Measurements from ENCODE around the gene SLC19A1. TPM values are rescaled to one million over a fixed set of nuclear protein-coding genes. Genes with fewer than 3 reads are reported as not detected.

Gene SLC19A1
- total RNA-seq, 1 experiment from 2014 or later: 25.4 TPM

DNA sequence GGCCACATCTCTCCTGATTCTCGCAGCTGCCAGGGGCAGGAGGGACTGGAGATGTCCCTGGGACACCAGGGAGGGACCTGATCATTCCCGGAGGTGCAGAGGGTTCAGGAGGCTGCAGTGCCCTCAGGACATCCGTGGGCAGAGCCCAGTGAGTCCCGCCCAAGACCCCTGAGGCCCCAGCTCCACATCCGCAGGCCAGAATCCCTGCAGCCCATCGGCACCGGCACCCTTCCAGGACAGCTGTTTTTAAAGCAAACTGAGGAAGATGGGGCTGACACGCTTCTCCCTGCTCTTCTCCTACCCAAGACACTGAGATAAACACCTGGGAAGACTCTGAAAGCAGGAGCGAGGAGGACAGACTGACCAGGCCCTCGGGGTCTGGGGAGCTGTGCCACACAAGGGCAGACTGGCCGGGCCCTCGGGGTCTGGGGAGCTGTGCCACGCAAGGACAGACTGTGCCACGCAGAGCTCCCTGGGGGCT, 25.5 kb downstream of the SLC19A1 start:
- ChIA-PET CTCF (interaction anchor here (1.0 to 1.2 kb wide), 2 partner anchors 8 to 15 kb away, joined by 3 read pairs; no protein-coding TSS in a partner anchor), POLR2A (no interaction called here)
- Mint-ChIP-seq H3K36me3 (ENCODE audit: insufficient read depth, unreplicated experiment) (peaks cover 17% of the 10 kb centered on the region), H3K4me1 (ENCODE audit: insufficient read depth, unreplicated experiment) (no peaks in the 10 kb centered on the region), H3K4me3 (ENCODE audit: unreplicated experiment) (no peak overlapping the region), H3K27me3 (ENCODE audit: insufficient read depth, unreplicated experiment) (no peaks in the 10 kb centered on the region), H3K9me3 (ENCODE audit: unreplicated experiment) (peaks cover 28% of the 10 kb centered on the region), H3K27ac (ENCODE audit: low read depth, unreplicated experiment) (no peak overlapping the region)
- no peak for DNase-seq (ENCODE audit: unreplicated experiment)
- intact Hi-C loops (cut with micrococcal nuclease): no loop called here
- no TSS peak for BruUV-seq (replicated peaks)
- no peak for TF ChIP-seq CTCF (IDR thresholded peaks at IDR 0.05; ENCODE audit: unreplicated experiment)

GRCh38 chr21:45516071-45516670, 26.1 kb downstream of the SLC19A1 start:
- ChIA-PET CTCF (interaction anchor here (1.0 kb wide), 1 partner anchor 9 kb away, joined by 3 read pairs; no protein-coding TSS in a partner anchor), POLR2A (no interaction called here)
- Mint-ChIP-seq H3K27ac (ENCODE audit: low read depth, unreplicated experiment) (no peak overlapping the region), H3K9me3 (ENCODE audit: unreplicated experiment) (peaks cover 28% of the 10 kb centered on the region), H3K27me3 (ENCODE audit: insufficient read depth, unreplicated experiment) (no peaks in the 10 kb centered on the region), H3K36me3 (ENCODE audit: insufficient read depth, unreplicated experiment) (peaks cover 14% of the 10 kb centered on the region), H3K4me1 (ENCODE audit: insufficient read depth, unreplicated experiment) (no peaks in the 10 kb centered on the region), H3K4me3 (ENCODE audit: unreplicated experiment) (no peak overlapping the region)
- no TSS peak for BruUV-seq (replicated peaks)
- no peak for DNase-seq (ENCODE audit: unreplicated experiment)
- intact Hi-C loops (cut with micrococcal nuclease): no loop called here
- no peak for TF ChIP-seq CTCF (IDR thresholded peaks at IDR 0.05; ENCODE audit: unreplicated experiment)

GRCh38 chr21:45515241-45516061, 26.8 kb downstream of the SLC19A1 start:
- no peak overlapping the region for H3K27ac Mint-ChIP-seq (ENCODE audit: low read depth, unreplicated experiment)
- peaks cover 28% of the 10 kb centered on the region for H3K9me3 Mint-ChIP-seq (ENCODE audit: unreplicated experiment)
- POLR2A ChIA-PET: interaction anchor here (0.6 kb wide), 1 partner anchor 18 kb away, joined by 3 read pairs; no protein-coding TSS in a partner anchor
- H3K27me3 Mint-ChIP-seq (ENCODE audit: insufficient read depth, unreplicated experiment): no peaks in the 10 kb centered on the region
- H3K36me3 Mint-ChIP-seq (ENCODE audit: insufficient read depth, unreplicated experiment): peaks cover 14% of the 10 kb centered on the region
- H3K4me3 Mint-ChIP-seq (ENCODE audit: unreplicated experiment): no peak overlapping the region
- DNase-seq (ENCODE audit: unreplicated experiment): no peak
- intact Hi-C loops (cut with micrococcal nuclease): no loop called here
- BruUV-seq (replicated peaks): no TSS peak
- no peak for TF ChIP-seq CTCF (IDR thresholded peaks at IDR 0.05; ENCODE audit: unreplicated experiment)
- CTCF ChIA-PET: interaction anchor here (1.0 kb wide), 1 partner anchor 10 kb away, joined by 3 read pairs; no protein-coding TSS in a partner anchor
- H3K4me1 Mint-ChIP-seq (ENCODE audit: insufficient read depth, unreplicated experiment): no peaks in the 10 kb centered on the region

GRCh38 chr21:45514311-45515021, 27.8 kb downstream of the SLC19A1 start:
- intact Hi-C loops (cut with micrococcal nuclease): no loop called here
- TF ChIP-seq CTCF (IDR thresholded peaks at IDR 0.05; ENCODE audit: unreplicated experiment): no peak
- no TSS peak for BruUV-seq (replicated peaks)
- Mint-ChIP-seq H3K36me3 (ENCODE audit: insufficient read depth, unreplicated experiment) (peaks cover 8% of the 10 kb centered on the region), H3K4me3 (ENCODE audit: unreplicated experiment) (no peak overlapping the region), H3K9me3 (ENCODE audit: unreplicated experiment) (peaks cover 18% of the 10 kb centered on the region), H3K4me1 (ENCODE audit: insufficient read depth, unreplicated experiment) (no peaks in the 10 kb centered on the region), H3K27ac (ENCODE audit: low read depth, unreplicated experiment) (no peak overlapping the region), H3K27me3 (ENCODE audit: insufficient read depth, unreplicated experiment) (no peaks in the 10 kb centered on the region)
- ChIA-PET CTCF (no interaction called here), POLR2A (no interaction called here)
- DNase-seq (ENCODE audit: unreplicated experiment): no peak
